Gastroesophageal sphincter (tissue), 4 donors: ENCODE measurements around the gene GNPTAB. TPM values are rescaled to one million over a fixed set of nuclear protein-coding genes. Genes with fewer than 3 reads are reported as not detected.
"Not testable (repeated sequence)": the region's sequence is repeated elsewhere in the genome, so short reads cannot be mapped to it uniquely, and the experiment has no call there.

Experiments
- ATAC-seq: fragments of 150-250 bp; one replicate; pipeline ENCODE4 v1.9.1; 2016; ENCODE audit warnings: mild to moderate bottlenecking, moderate library complexity
- H3K27ac ChIP-seq, 4 donors: fragments of 200-600 bp; sonication (generic) in 3 of 4; 1 replicate in 3 of 4; 2 replicates in 1 of 4; pipeline ENCODE4 v1.5.1; 2016 to 2019
- H3K27me3 ChIP-seq: fragments of 200-600 bp; sonication (generic); one replicate; pipeline ENCODE4 v1.5.1; 2019
- H3K36me3 ChIP-seq, 2 donors: fragments of 200-600 bp; sonication (generic); one replicate each; pipeline ENCODE4 v1.5.1; 2019; ENCODE audit warnings: control low read depth in 1 of 2
- H3K4me1 ChIP-seq, 3 donors: fragments of 200-600 bp; sonication (generic); 1 replicate in 2 of 3; 2 replicates in 1 of 3; pipeline ENCODE4 v1.5.1; 2016 to 2019; ENCODE audit warnings: control low read depth in 2 of 3
- H3K4me3 ChIP-seq, 2 donors: fragments of 200-600 bp; sonication (generic); one replicate each; pipeline ENCODE4 v1.5.1; 2019; ENCODE audit warnings: mild to moderate bottlenecking in 1 of 2, moderate library complexity in 1 of 2
- H3K9me3 ChIP-seq, 3 donors: fragments of 200-600 bp; sonication (generic); one replicate each; pipeline ENCODE4 v1.5.1; 2017 to 2019; ENCODE audit warnings: control low read depth in 2 of 3
- CTCF ChIP-seq, 4 experiments: fragments of 200-600 bp in 2 of 4; fragments of 450-650 bp in 2 of 4; sonication (generic) in 1 of 4; IDR thresholded peaks; one replicate each; pipeline ENCODE4 v1.5.1; 2017 to 2019; ENCODE audit warnings: antibody characterized with exemption in 4 of 4, mild to moderate bottlenecking in 2 of 4, moderate library complexity in 2 of 4
- EP300 ChIP-seq: sonication (generic); formaldehyde crosslinking; IDR thresholded peaks from one replicate; pipeline ENCODE4 v1.6.1; 2017; ENCODE audit warnings: antibody characterized with exemption, mild to moderate bottlenecking
- POLR2A ChIP-seq, 2 donors: fragments of 450-650 bp; IDR thresholded peaks; one replicate each; pipeline ENCODE4 v1.6.1; 2017; ENCODE audit warnings: antibody characterized with exemption in 2 of 2, mild to moderate bottlenecking in 2 of 2, moderate library complexity in 1 of 2
- POLR2AphosphoS5 ChIP-seq: sonication (generic); formaldehyde crosslinking; IDR thresholded peaks from one replicate; pipeline ENCODE4 v1.6.1; 2017; ENCODE audit warnings: antibody characterized with exemption
- WGBS, 2 donors: methylation state at CpG; one replicate each; pipeline ENCODE4 v1.1.5; 2018; ENCODE audit warnings: low coverage in 1 of 2; 5-methylcytosine and 5-hydroxymethylcytosine counted together
- total RNA-seq, 4 donors: library from RNA; depleted of rRNA; stranded (reverse); fragments of >200 nt; gene quantifications; one replicate each; pipeline ENCODE4 v1.1.0, GENCODE V29; 2016

The GNPTAB gene
- total RNA-seq, 4 donors from 2014 or later, result 25.8 to 43.2 (median 36.3) TPM

GRCh38 chr12:101813117-101813516, 17.6 kb downstream of the GNPTAB start:
- no peak overlapping the region for H3K4me3 ChIP-seq
- no peaks in the 10 kb centered on the region for H3K9me3 ChIP-seq
- TF ChIP-seq POLR2A (IDR thresholded peaks at IDR 0.05) (no peak), POLR2AphosphoS5 (no peak), CTCF (IDR thresholded peaks at IDR 0.05) (no peak), EP300 (no peak)
- H3K4me1 ChIP-seq, result peaks cover 0 to 29% (median 7%) of the 10 kb centered on the region in 3 donors
- WGBS, 2 donors, result 92% methylated on average over 2 of the region's 2 CpGs
- H3K36me3 ChIP-seq, result no peaks in the 10 kb centered on the region
- no peak for ATAC-seq
- no peaks in the 10 kb centered on the region for H3K27me3 ChIP-seq
- H3K27ac ChIP-seq, result no peak overlapping the region

- WGBS, 2 donors, result 91% methylated on average over 1 of the region's 1 CpG; no CpG with 5 or more reads in 1 of the 2 donors
- ATAC-seq, H3K4me3 ChIP-seq: not testable (repeated sequence)
Measured at GRCh38 chr12:101812716-101813115, 18.0 kb downstream of the GNPTAB start.

GRCh38 chr12:101811342-101811741, 19.4 kb downstream of the GNPTAB start:
- not testable (repeated sequence) for ATAC-seq, H3K36me3 ChIP-seq, H3K9me3 ChIP-seq, H3K27me3 ChIP-seq, H3K4me3 ChIP-seq
- Histone ChIP-seq H3K4me1 (peaks cover 0 to 24% (median 7%) of the 10 kb centered on the region in 3 donors), H3K27ac (peak overlapping the region in 1 of 4 donors; percentile 59)
- 72% methylated on average over 6 of the region's 6 CpGs; no CpG with 5 or more reads in 1 of the 2 donors for WGBS, 2 donors

More at GRCh38 chr12:101812716-101813115, 18.0 kb downstream of the GNPTAB start:
- not testable (repeated sequence) for H3K9me3 ChIP-seq, H3K36me3 ChIP-seq, H3K27me3 ChIP-seq, H3K27ac ChIP-seq
- H3K4me1 ChIP-seq, result peaks cover 0 to 29% (median 7%) of the 10 kb centered on the region in 3 donors

- Histone ChIP-seq H3K9me3 (no peaks in the 10 kb centered on the region), H3K27me3 (no peaks in the 10 kb centered on the region), H3K27ac (no peak overlapping the region), H3K36me3 (no peaks in the 10 kb centered on the region), H3K4me3 (no peak overlapping the region), H3K4me1 (peaks cover 0 to 24% (median 7%) of the 10 kb centered on the region in 3 donors)
- ATAC-seq, result no peak
- TF ChIP-seq CTCF (IDR thresholded peaks at IDR 0.05) (no peak), POLR2A (IDR thresholded peaks at IDR 0.05) (no peak), POLR2AphosphoS5 (no peak), EP300 (no peak)
- 53 to 54% methylated on average over 2 of the region's 2 CpGs for WGBS, 2 donors
Measured at GRCh38 chr12:101809208-101809607, 21.6 kb downstream of the GNPTAB start.

- TF ChIP-seq EP300 (no peak), POLR2A (IDR thresholded peaks at IDR 0.05) (no peak), CTCF (IDR thresholded peaks at IDR 0.05) (no peak), POLR2AphosphoS5 (no peak)
- WGBS, 2 donors, result 91 to 94% methylated on average over 1 of the region's 1 CpG
- H3K27me3 ChIP-seq, result no peaks in the 10 kb centered on the region
- H3K4me1 ChIP-seq, result peaks cover 0 to 18% (median 7%) of the 10 kb centered on the region in 3 donors
- H3K27ac ChIP-seq, result no peak overlapping the region
- H3K9me3 ChIP-seq, result no peaks in the 10 kb centered on the region
- no peak overlapping the region for H3K4me3 ChIP-seq
- no peaks in the 10 kb centered on the region for H3K36me3 ChIP-seq
- no peak for ATAC-seq
Measured at GRCh38 chr12:101806265-101806664, 24.5 kb downstream of the GNPTAB start.

- ATAC-seq, result no peak
- TF ChIP-seq POLR2AphosphoS5, result no peak
- no peak for TF ChIP-seq POLR2A (IDR thresholded peaks at IDR 0.05)
- no peak for TF ChIP-seq CTCF (IDR thresholded peaks at IDR 0.05)
- no peak for TF ChIP-seq EP300
- 86% methylated on average over 3 of the region's 3 CpGs for WGBS, 2 donors
Measured at GRCh38 chr12:101804409-101804808, 26.4 kb downstream of the GNPTAB start.

More at GRCh38 chr12:101804409-101804808, 26.4 kb downstream of the GNPTAB start:
- Histone ChIP-seq H3K4me3 (no peak overlapping the region), H3K4me1 (peaks cover 0 to 10% (median 0%) of the 10 kb centered on the region in 3 donors), H3K36me3 (no peaks in the 10 kb centered on the region), H3K9me3 (no peaks in the 10 kb centered on the region), H3K27me3 (no peaks in the 10 kb centered on the region), H3K27ac (no peak overlapping the region)
